CD4-positive, alpha-beta T cell treated with Interleukin-2 at 100 ng/mL for 4 hours (primary cell): ENCODE results near the gene EHMT2.
A peak's percentile ranks its signal among the peaks of the same experiment; 100 is the strongest.
"Not testable (repeated sequence)": the region's sequence is repeated elsewhere in the genome, so short reads cannot be mapped to it uniquely, and the experiment has no call there.

Experiments
- DNase-seq: peaks from one replicate; pipeline ENCODE4 v3.0.0-alpha.2; 2020; ENCODE audit warnings: low spot score

EHMT2 gene

GRCh38 chr6:31915351-31915750, 17.9 kb upstream of the EHMT2 start:
- no peak for DNase-seq

- no peak for DNase-seq
Observed at GRCh38 chr6:31911826-31912585, 14.5 kb upstream of the EHMT2 start.

GRCh38 chr6:31909298-31909697, 11.8 kb upstream of the EHMT2 start:
- not testable (repeated sequence) for DNase-seq

- no peak for DNase-seq
Observed at GRCh38 chr6:31908791-31909190, 11.3 kb upstream of the EHMT2 start.

DNA sequence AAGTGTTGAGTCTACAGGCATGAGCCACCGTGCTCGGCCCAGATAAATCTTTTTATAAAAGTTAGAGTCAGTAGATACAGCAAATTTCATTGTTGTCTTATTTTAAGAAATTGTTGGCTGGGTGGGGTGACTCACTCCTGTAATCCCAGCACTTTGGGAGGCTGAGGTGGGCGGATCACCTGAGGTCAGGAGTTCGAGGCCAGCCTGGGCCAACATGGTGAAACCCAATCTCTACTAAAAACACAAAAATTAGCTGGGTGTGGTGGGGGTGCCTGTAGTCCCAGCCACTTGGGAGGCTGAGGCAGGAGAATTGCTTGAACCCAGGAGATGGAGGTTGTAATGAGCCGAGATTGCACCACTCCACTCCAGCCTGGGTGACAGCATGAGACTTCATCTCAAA, 10.8 kb upstream of the EHMT2 start:
- DNase-seq = not testable (repeated sequence)

- no peak for DNase-seq
Observed at GRCh38 chr6:31907158-31907813, 9.8 kb upstream of the EHMT2 start.

- not testable (repeated sequence) for DNase-seq
Observed at GRCh38 chr6:31906727-31907126, 9.2 kb upstream of the EHMT2 start.

GRCh38 chr6:31906122-31906521, 8.6 kb upstream of the EHMT2 start:
- DNase-seq = no peak

GRCh38 chr6:31905041-31905440, 7.5 kb upstream of the EHMT2 start:
- no peak for DNase-seq

DNA sequence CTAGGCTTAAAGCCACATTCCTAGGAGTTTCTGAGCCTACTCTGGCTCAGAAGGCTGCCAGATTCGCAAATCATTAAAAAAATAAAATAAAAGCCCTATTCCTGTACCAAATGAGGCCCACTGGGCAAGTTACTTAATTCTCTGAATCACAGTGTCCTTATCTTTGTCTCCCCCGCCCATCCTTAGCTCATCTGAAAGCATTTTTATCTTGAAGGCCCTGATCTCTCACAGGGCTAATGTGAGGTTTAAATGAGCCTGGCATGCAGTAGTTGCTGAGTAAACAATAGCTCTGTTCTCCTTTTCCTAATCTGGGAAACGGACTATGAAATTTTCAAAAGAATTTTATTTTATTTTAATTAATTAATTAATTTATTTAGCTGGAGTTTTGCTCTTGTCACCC, 6.5 kb upstream of the EHMT2 start:
- no peak for DNase-seq

- DNase-seq = peak; percentile 84
Observed at GRCh38 chr6:31901953-31902643, 4.6 kb upstream of the EHMT2 start, which contains the start of gene ZBTB12. Gene ZBTB12, minus strand, starts transcription at chr6:31902086. Its CDS starts 781 bp downstream, at chr6:31901305.

DNA sequence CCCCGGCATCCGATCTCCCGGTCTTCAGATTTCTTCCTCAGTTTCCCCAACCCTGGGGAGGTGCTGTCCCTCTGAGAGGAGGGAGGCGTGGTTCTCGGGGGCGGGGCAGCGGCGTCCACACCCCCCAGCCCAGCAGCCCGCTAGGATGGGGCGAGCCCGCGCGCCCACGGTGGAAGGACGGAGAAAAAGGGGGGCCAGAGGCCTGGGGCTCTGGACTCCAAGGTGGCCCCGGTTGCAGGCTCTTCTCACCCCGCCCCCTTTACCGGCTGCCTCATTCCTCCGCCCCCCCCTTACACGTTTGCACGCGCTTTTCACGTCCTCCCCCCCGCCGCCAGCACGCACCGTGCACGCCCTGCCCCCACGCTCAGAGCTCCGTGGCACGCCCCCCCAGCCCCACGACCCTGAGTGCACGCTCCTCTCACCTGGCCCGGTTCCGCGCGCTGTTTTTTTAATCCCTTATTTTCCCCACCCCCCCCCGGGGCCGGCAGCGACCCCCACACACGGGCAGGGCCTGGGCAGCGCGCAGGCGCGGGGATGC, 4.0 kb upstream of the EHMT2 start:
- peak; percentile 68 for DNase-seq

- DNase-seq = no peak
Observed at GRCh38 chr6:31900917-31901414, 3.5 kb upstream of the EHMT2 start.

DNA sequence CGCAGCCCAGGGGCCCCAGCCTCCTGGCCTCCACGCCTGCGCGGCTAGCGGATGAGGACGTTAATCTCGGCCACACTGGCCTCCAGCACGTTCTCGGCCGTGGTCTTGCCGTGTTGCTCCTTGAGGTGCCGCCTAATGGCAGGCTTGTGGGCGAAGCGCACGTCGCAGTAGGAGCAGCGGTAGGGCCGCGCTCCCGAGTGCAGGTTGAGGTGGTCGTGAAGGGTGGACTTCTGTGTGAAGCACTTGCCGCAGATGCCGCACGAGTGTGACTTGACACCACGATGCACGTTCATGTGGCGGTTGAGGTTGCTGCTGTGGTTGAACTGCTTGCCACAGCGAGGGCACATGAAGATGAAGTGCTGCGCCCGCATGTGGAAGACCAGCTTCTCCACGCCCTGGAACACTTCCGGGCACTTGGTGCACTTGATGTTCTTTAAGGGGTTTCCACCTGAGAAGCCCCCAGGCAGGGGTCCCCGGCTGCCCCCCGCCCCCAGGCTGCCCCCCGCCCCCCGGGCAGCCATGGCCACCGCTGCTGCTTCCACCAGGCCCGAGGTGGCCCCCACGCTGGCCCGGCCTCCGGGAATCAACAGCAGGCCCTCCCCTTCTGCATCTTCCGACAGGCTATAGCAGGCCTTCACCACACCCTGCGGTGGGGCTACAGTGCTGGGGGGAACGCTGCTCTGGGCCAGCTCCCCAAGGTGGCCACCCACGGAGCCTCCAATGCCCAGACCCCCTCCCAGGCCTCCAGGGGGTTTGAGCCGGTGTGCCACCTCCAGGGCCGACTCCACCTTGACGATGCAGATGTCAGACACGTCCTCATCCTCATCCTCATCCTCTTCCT, 2.6 kb upstream of the EHMT2 start:
- DNase-seq = no peak

GRCh38 chr6:31899215-31899614, 1.7 kb upstream of the EHMT2 start:
- no peak for DNase-seq

- peak; percentile 58 for DNase-seq
Observed at GRCh38 chr6:31898383-31899011, 999 bp upstream of the EHMT2 start.

DNA sequence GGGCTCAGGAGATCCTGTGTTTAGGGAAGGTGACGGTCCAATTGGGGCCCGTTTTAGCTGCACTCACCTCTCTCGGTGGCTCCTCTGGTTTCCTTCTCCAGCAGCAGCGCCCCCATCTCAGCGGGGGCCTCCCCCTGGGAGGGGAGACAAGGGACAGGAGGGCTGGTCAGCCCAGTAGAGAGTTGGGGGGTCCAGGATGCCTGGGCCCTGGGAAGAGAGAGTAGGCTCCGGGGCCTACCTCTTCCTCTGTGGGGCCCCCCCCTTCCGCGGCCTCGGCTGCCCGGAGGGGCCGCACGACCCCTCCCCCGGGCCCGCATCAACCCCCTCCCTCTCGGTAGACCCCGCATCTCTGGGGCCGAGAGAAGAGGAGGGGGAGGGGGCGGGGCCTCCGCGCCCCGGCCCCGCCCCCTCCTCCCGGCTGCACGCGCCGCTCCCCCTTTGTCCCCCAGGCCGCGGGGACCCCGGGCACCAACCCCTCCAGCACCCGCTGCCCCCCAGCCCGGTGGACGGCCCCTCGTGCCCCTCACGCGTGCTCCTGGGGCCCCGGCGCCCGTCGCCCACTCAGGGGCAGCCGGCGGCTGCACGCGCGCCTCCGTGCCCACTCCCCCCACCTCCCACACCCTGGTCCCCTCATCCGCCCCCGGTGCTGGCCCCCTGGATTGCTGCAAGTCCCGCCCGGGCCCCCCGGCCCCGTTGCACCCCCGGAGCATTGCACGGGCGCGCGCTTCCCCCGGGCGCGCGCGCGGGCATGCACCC, 464 bp downstream of the EHMT2 start:
- DNase-seq = no peak

- no peak for DNase-seq
Observed at GRCh38 chr6:31896493-31896855, 1.0 kb downstream of the EHMT2 start.

- no peak for DNase-seq
Observed at GRCh38 chr6:31892821-31893220, 4.7 kb downstream of the EHMT2 start.

- DNase-seq = no peak
Observed at GRCh38 chr6:31889331-31889972, 8.0 kb downstream of the EHMT2 start.
